MCF 10A (cell line): Measurements from ENCODE around the gene BNC2. TPM values are rescaled to one million over a fixed set of nuclear protein-coding genes. Genes with fewer than 3 reads are reported as not detected.

ENCODE experiments used
- BruUV-seq: library from RNA; stranded (reverse); fragments of 400-500 nt; replicated peaks from 2 replicates; lab custom pipeline; 2021; lab: Mats Ljungman, UMichigan
- CTCF ChIA-PET: fragments of 300-600 bp; sonication (Branson Sonifier 250); formaldehyde crosslinking; extraction: SDS; loops from one replicate; lab custom pipeline; 2021; ENCODE audit warnings: antibody characterized with exemption, inconsistent platforms; lab: Yijun Ruan, JAX
- POLR2A ChIA-PET: fragments of 300-600, 350-650 bp; sonication (Branson Sonifier 250); formaldehyde crosslinking; extraction: SDS; loops from one replicate; lab custom pipeline; 2020; ENCODE audit warnings: antibody characterized with exemption, inconsistent platforms; lab: Yijun Ruan, JAX
- DNase-seq: peaks from one replicate; pipeline ENCODE4 v3.0.0-alpha.2; 2018; ENCODE audit not compliant: unreplicated experiment
- H3K27ac Mint-ChIP-seq: one replicate; pipeline ENCODE4 v1.8.0; 2022; ENCODE audit warnings: mild to moderate bottlenecking, low read depth, mixed read lengths; ENCODE audit not compliant: unreplicated experiment
- H3K27me3 Mint-ChIP-seq: one replicate; pipeline ENCODE4 v1.8.0; 2022; ENCODE audit warnings: mixed read lengths; ENCODE audit not compliant: insufficient read depth, unreplicated experiment
- H3K36me3 Mint-ChIP-seq: one replicate; pipeline ENCODE4 v1.8.0; 2022; ENCODE audit warnings: mild to moderate bottlenecking, moderate library complexity, mixed read lengths; ENCODE audit not compliant: insufficient read depth, unreplicated experiment
- H3K4me1 Mint-ChIP-seq: one replicate; pipeline ENCODE4 v1.8.0; 2022; ENCODE audit warnings: mixed read lengths; ENCODE audit not compliant: insufficient read depth, unreplicated experiment
- H3K4me3 Mint-ChIP-seq: one replicate; pipeline ENCODE4 v1.8.0; 2022; ENCODE audit warnings: mild to moderate bottlenecking, moderate library complexity, mixed read lengths; ENCODE audit not compliant: unreplicated experiment
- H3K9me3 Mint-ChIP-seq: one replicate; pipeline ENCODE4 v1.8.0; 2022; ENCODE audit warnings: mixed read lengths; ENCODE audit not compliant: unreplicated experiment
- intact Hi-C: fragments of 100-400 bp; cut with micrococcal nuclease; formaldehyde crosslinking; loops from 2 replicates; pipeline ENCODE4 v1.14.1; 2022
- total RNA-seq: library from RNA; stranded (reverse); gene quantifications from 2 replicates; pipeline ENCODE4 v1.2.3, GENCODE V29; 2022
- TF ChIP-seq, protein P1 (sequence below): fragments of 200-600 bp; IDR thresholded peaks from one replicate; pipeline ENCODE4 v1.8.0; 2022; ENCODE audit warnings: antibody characterized with exemption, mild to moderate bottlenecking; ENCODE audit not compliant: unreplicated experiment

The BNC2 gene
- total RNA-seq, 1 experiment from 2014 or later: not detected

DNA sequence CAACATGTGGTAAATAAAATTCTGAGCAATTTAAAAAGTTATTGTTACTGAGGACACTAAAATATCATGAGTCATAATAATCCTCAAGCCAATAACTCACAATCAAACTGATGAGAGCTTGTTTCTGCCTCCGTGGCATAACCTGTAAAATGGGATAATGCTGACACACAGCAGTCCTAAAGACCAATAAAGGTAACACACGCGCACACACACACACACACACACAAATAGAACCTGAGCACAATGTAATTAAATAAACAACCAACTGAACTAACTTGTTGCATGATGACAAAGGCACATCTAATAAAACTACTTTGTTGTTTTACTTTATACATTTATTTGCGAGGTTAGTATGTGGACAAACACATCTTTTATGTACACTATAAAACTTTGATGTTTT lies 358.2 kb downstream of the BNC2 start:
- Mint-ChIP-seq H3K27ac (no peak overlapping the region), H3K4me1 (peaks cover 11% of the 10 kb centered on the region)
- intact Hi-C loops: no loop called here

DNA sequence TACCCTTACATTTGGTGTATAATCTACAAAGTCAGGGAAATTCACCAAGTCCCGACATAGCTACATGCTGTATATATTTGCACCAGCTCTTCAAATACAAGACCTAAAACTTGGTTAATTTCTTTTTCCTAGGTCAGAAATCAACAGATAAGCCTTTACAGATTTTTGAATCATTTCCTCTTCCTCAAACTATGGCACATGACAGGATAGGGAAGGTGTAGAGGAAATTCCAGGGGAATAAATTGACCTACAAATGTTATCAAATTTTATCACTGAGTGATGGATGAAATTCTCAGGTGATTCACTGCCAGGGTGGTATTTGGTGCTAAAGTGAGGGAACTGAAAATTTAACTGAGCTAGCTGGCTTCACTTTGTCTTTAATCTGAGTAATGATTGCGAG lies 360.0 kb downstream of the BNC2 start:
- H3K36me3 Mint-ChIP-seq: no peaks in the 10 kb centered on the region
- H3K4me3 Mint-ChIP-seq: no peak overlapping the region
- BruUV-seq: no TSS peak
- DNase-seq: no peak
- intact Hi-C loops: no loop called here
- CTCF ChIA-PET: no interaction called here
- H3K27ac Mint-ChIP-seq: no peak overlapping the region
- no peaks in the 10 kb centered on the region for H3K9me3 Mint-ChIP-seq
- POLR2A ChIA-PET: interaction anchor here (0.6 kb wide), 1 partner anchor 47 kb away, joined by 3 read pairs; no protein-coding TSS in a partner anchor
- no peaks in the 10 kb centered on the region for H3K27me3 Mint-ChIP-seq
- H3K4me1 Mint-ChIP-seq: peaks cover 12% of the 10 kb centered on the region
- TF ChIP-seq, protein P1, sequence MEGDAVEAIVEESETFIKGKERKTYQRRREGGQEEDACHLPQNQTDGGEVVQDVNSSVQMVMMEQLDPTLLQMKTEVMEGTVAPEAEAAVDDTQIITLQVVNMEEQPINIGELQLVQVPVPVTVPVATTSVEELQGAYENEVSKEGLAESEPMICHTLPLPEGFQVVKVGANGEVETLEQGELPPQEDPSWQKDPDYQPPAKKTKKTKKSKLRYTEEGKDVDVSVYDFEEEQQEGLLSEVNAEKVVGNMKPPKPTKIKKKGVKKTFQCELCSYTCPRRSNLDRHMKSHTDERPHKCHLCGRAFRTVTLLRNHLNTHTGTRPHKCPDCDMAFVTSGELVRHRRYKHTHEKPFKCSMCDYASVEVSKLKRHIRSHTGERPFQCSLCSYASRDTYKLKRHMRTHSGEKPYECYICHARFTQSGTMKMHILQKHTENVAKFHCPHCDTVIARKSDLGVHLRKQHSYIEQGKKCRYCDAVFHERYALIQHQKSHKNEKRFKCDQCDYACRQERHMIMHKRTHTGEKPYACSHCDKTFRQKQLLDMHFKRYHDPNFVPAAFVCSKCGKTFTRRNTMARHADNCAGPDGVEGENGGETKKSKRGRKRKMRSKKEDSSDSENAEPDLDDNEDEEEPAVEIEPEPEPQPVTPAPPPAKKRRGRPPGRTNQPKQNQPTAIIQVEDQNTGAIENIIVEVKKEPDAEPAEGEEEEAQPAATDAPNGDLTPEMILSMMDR: no peak

More for the DNA sequence above, 358.2 kb downstream of the BNC2 start:
- ChIA-PET POLR2A (interaction anchor here (0.7 kb wide), 1 partner anchor 1873 kb away, joined by 4 read pairs; no protein-coding TSS in a partner anchor), CTCF (no interaction called here)
- H3K9me3 Mint-ChIP-seq: no peaks in the 10 kb centered on the region
- H3K27me3 Mint-ChIP-seq: no peaks in the 10 kb centered on the region
- H3K36me3 Mint-ChIP-seq: no peaks in the 10 kb centered on the region
- DNase-seq: no peak
- TF ChIP-seq, protein P1: no peak
- no peak overlapping the region for H3K4me3 Mint-ChIP-seq
- BruUV-seq: no TSS peak

DNA sequence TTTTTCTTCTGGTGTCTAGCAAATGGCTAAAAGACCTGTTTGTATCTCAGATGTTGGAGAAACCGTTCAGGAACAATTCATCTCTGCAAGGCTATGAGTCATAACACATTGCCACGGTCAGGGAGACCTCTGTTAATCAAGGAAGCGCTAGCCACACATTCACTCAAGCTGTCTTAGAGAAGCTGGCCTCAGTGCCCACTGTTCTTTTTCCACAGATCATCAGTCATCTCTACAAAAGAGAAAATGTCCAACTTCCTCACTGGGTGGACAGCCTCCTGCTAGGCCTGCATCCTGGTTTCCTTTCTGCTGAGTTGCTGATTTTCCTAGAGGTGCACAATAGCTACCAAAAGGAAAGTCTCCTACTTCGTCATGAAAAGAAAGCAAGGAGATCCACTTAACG lies 360.5 kb downstream of the BNC2 start:
- Mint-ChIP-seq H3K9me3 (no peaks in the 10 kb centered on the region), H3K27ac (no peak overlapping the region), H3K4me1 (peaks cover 17% of the 10 kb centered on the region), H3K4me3 (no peak overlapping the region), H3K36me3 (no peaks in the 10 kb centered on the region), H3K27me3 (no peaks in the 10 kb centered on the region)
- POLR2A ChIA-PET: interaction anchor here (0.9 kb wide), 1 partner anchor 96 kb away, joined by 3 read pairs; no protein-coding TSS in a partner anchor
- BruUV-seq: no TSS peak
- intact Hi-C loops: no loop called here
- CTCF ChIA-PET: interaction anchor here (0.5 kb wide), 2 partner anchors 251 to 355 kb away, joined by 3 read pairs; no protein-coding TSS in a partner anchor
- peak; percentile 43 for DNase-seq
- TF ChIP-seq, protein P1: no peak

DNA sequence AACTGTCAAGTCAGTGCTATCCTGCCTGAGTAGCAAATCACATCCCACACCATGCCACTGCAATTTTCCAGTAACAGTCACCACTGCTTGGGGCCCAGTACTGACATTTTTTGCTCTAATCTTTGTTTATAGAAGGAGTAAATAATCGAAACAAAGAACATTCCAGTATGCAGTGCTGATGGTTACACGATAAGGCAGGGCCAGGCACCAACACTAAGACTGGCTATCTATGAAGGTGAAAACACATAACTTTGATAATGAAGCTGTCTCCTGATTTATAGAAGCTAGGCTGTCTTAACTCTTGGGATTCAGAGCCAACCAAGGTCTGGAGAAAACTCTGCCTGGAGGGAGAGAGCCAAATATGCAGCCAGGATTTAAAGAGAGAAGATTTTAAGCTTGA lies 365.3 kb downstream of the BNC2 start:
- Mint-ChIP-seq H3K36me3 (no peaks in the 10 kb centered on the region), H3K9me3 (no peaks in the 10 kb centered on the region), H3K4me3 (no peak overlapping the region), H3K4me1 (peaks cover 18% of the 10 kb centered on the region), H3K27me3 (no peaks in the 10 kb centered on the region), H3K27ac (no peak overlapping the region)
- intact Hi-C loops: no loop called here
- TF ChIP-seq, protein P1: no peak
- ChIA-PET CTCF (interaction anchor here (0.6 to 1.0 kb wide), 3 partner anchors 13 to 631 kb away, joined by 4 read pairs; no protein-coding TSS in a partner anchor), POLR2A (no interaction called here)
- no TSS peak for BruUV-seq
- no peak for DNase-seq
